GM20000 (cell line): ENCODE results near the gene SDR9C7.
"Not testable (repeated sequence)": the region's sequence is repeated elsewhere in the genome, so short reads cannot be mapped to it uniquely, and the experiment has no call there.

ENCODE experiments used
- DNase-seq: peaks from one replicate; pipeline ENCODE4 v3.0.0; 2012; ENCODE audit warnings: low spot score
- CTCF ChIP-seq: IDR thresholded peaks from 2 replicates; pipeline ENCODE4 v1.5.1; 2012; ENCODE audit warnings: mild to moderate bottlenecking, control low read depth; ENCODE audit errors: extremely low read depth, missing control alignments

The SDR9C7 gene

GRCh38 chr12:56884421-56884820 lies 49.8 kb downstream of the SDR9C7 start:
- no peak for DNase-seq
- TF ChIP-seq CTCF: no peak

- not testable (repeated sequence) for DNase-seq
These were observed 51.8 kb downstream of the SDR9C7 start for GRCh38 chr12:56882407-56882806.

DNA sequence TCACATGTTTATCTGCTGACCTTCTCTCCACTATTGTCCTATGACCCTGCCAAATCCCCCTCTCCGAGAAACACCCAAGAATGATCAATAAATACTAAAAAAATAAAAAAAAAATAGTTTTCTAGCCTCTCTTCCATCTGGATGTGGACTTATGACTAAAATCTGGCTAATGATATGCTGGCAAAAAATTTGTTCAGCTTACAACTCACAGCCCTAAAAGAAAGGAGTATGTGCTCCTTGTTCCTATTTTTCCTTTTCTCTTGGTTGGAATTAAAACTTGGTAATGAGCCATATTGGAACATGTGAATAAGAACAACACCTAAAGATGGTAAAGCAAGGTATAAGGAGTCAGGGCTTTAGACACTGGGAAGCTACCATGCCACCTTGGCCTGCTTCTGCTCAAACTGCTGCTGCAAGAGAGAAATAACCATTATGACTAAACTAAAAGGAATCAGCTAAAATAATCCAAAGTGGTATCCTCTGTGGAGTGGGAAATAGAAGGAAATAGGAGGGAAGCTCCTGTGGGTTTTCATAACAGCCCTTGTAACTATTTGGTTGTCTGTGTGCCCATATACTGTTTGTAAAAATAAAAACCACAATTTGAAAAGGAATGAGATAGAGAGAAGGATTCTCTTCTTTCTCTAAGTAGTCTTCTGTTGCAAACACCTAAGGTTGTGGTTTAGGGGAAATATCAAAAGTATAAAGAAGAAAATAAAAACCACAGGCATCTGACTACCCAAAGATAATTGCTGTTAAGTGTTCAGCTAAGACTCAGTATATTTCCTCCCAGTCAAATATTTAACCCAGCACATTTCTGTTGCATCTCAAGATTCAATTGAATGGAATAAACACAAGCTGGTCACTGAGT lies 53.8 kb downstream of the SDR9C7 start:
- no peak for TF ChIP-seq CTCF
- DNase-seq: no peak

DNA sequence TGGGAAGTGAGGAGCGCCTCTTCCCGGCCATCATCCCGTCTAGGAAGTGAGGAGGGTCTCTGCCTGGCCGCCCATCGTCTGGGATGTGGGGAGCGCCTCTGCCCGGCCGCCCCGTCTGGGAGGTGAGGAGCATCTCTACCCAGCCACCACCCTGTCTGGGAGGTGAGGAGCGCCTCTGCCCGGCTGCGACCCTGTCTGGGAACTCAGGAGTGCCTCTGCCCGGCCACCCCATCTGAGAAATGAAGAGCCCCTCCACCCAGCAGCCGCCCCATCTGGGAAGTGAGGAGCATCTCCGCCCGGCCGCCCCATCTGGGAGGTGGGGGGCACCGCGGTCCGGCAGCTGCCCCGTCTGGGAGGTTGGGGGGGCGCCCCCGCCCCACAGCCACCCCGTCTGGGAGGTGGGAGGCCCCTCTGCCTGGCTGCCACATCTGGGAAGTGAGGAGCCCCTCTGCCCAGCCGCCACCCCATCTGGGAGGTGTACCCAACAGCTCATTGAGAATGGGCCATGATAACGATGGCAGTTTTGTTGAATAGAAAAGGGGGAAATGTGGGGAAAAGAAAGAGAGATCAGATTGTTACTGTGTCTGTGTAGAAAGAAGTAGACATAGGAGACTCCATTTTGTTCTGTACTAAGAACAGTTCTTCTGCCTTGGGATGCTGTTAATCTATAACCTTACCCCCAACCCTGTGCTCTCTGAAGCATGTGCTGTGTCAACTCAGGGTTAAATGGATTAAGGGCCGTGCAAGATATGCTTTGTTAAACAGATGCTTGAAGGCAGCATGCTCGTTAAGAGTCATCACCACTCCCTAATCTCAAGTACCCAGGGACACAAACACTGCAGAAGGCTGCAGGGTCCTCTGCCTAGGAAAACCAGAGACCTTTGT lies 54.7 kb downstream of the SDR9C7 start:
- DNase-seq: not testable (repeated sequence)

- no peak for TF ChIP-seq CTCF
- DNase-seq: no peak
These were observed 56.2 kb downstream of the SDR9C7 start for GRCh38 chr12:56878010-56878339.

GRCh38 chr12:56877195-56878009 lies 56.8 kb downstream of the SDR9C7 start:
- TF ChIP-seq CTCF: no peak
- DNase-seq: no peak

DNA sequence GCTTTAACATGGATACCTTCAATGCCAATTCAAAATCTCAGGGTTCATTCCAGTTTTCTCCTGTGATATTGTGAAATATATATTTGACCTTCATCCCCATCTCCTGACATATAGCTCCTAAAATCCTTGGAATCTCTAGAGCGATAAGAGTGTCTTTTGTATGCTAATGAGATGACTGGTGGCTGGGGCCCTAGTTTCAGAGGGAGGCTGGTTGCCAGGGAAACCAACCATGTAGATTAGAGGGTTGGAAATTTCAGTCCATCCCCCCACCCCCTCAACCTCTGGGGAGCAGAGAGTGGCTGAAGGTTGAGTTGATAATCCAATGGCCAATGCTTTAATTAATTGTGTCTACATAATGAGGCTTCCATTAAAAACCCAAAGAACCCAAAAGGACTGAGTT lies 59.4 kb downstream of the SDR9C7 start:
- no peak for TF ChIP-seq CTCF
- DNase-seq: no peak

- no peak for DNase-seq
- no peak for TF ChIP-seq CTCF
These were observed 60.8 kb downstream of the SDR9C7 start for GRCh38 chr12:56873382-56873781.
